Mesodermal cell (in vitro differentiated cells): ENCODE measurements around the gene NXNL1. TPM values are rescaled to one million over a fixed set of nuclear protein-coding genes. Genes with fewer than 3 reads are reported as not detected.
"Not testable (repeated sequence)": the region's sequence is repeated elsewhere in the genome, so short reads cannot be mapped to it uniquely, and the experiment has no call there.

Experiments
- H3K27ac ChIP-seq: 2 replicates; pipeline ENCODE4 v1.7.0; 2013; ENCODE audit warnings: mild to moderate bottlenecking, low read depth, low read length, moderate library complexity; ENCODE audit not compliant: severe bottlenecking
- H3K36me3 ChIP-seq: 2 replicates; pipeline ENCODE4 v1.7.1; 2013; ENCODE audit warnings: mild to moderate bottlenecking, low read length, moderate library complexity; ENCODE audit not compliant: control insufficient read depth, insufficient read depth
- H3K4me1 ChIP-seq: one replicate; pipeline ENCODE4 v1.7.1; 2013; ENCODE audit warnings: mild to moderate bottlenecking, low read length; ENCODE audit not compliant: insufficient read depth, control insufficient read depth, poor library complexity, severe bottlenecking
- H3K4me3 ChIP-seq: 2 replicates; pipeline ENCODE4 v1.7.0; 2013; ENCODE audit warnings: low read length, control low read depth, mild to moderate bottlenecking; ENCODE audit not compliant: insufficient read depth, poor library complexity, severe bottlenecking; ENCODE audit errors: extremely low read depth
- H3K9me3 ChIP-seq: 2 replicates; pipeline ENCODE4 v1.7.1; 2013; ENCODE audit warnings: mild to moderate bottlenecking, low read length, moderate library complexity; ENCODE audit not compliant: control insufficient read depth
- WGBS, 2 experiments: methylation state at CpG; one replicate each; pipeline ENCODE4 v1.1.5; 2013; ENCODE audit warnings: missing lambda C conversion rate in 2 of 2; ENCODE audit not compliant: insufficient coverage in 2 of 2; 5-methylcytosine and 5-hydroxymethylcytosine counted together
- polyA plus RNA-seq, 2 experiments: library from polyadenylated mRNA; stranded (reverse); fragments of 50-300 nt; gene quantifications; one replicate each; pipeline ENCODE4 v1.2.3, GENCODE V29; 2013

NXNL1 gene, protein sequence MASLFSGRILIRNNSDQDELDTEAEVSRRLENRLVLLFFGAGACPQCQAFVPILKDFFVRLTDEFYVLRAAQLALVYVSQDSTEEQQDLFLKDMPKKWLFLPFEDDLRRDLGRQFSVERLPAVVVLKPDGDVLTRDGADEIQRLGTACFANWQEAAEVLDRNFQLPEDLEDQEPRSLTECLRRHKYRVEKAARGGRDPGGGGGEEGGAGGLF
- polyA plus RNA-seq (2013, experiment 1 of 2) = not detected
- not detected for polyA plus RNA-seq (2013, experiment 2 of 2)

DNA sequence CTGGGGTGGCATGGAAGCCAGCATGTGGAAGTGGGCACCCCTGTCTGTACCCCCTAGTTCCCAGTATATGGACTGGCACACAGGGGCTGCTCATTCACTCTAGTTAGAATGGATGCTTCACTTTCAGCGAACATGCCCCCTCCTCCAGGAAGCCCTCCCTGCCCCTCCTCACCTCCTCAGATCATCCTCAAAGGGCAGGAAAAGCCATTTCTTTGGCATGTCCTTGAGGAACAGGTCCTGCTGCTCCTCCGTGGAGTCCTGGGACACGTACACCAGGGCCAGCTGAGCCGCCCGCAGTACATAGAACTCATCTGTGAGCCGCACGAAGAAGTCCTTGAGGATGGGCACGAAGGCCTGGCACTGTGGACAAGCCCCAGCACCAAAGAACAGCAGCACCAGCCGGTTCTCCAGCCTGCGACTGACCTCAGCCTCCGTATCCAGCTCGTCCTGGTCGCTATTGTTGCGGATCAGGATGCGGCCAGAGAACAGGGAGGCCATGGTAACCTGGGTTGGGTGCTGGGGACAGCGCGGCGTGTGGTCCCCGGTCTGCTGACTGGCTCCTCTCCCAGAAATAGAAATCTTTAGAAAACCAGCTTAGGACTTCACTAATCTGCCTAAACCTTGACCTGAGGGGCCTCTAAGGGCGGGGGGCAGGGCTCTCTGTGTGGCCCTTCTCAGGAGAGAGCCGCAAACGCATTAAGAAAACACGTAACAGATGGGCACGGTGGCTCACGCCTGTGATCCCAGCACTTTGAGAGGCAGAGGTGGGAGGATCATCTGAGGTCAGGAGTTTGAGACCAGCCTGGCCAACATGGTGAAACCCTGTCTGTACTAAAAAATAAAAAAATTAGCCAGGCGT is at the start of gene NXNL1:
Gene NXNL1, minus strand, starts transcription at position 555 of the 859 bp plus-strand sequence. Its CDS starts 57 bp downstream, at position 498.
- Histone ChIP-seq H3K9me3 (no peaks in the 10 kb centered on the region), H3K4me1 (no peaks in the 10 kb centered on the region), H3K36me3 (no peaks in the 10 kb centered on the region), H3K27ac (no peak within 1 kb of the TSS), H3K4me3 (no peak within 1 kb of the TSS)
- WGBS, 2 experiments = 87 to 91% methylated on average over 25 to 26 of the region's 26 CpGs

DNA sequence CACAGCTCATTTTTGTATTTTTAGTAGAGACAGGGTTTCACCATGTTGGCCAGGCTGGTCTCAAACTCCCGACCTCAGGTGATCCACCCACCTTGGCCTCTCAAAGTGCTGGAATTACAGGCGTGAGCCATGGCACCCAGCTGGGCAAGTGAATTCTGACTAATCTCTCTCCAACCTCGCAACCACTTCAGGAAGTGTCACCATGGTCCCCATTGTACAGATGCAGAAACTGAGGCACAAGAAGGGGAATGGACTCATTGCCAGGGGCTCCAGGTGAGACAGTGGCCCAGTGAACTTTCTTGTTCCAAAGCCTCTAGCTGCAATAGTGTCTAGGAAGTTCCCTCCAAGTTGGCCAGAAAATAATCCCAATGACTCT is 47.8 kb upstream of the NXNL1 start:
- H3K9me3 ChIP-seq, H3K4me1 ChIP-seq, H3K4me3 ChIP-seq: not testable (repeated sequence)
- 93 to 100% methylated on average over 3 of the region's 3 CpGs for WGBS, 2 experiments
- peak overlapping the region; percentile 97 for H3K27ac ChIP-seq
- H3K36me3 ChIP-seq = peaks cover 18% of the 10 kb centered on the region

DNA sequence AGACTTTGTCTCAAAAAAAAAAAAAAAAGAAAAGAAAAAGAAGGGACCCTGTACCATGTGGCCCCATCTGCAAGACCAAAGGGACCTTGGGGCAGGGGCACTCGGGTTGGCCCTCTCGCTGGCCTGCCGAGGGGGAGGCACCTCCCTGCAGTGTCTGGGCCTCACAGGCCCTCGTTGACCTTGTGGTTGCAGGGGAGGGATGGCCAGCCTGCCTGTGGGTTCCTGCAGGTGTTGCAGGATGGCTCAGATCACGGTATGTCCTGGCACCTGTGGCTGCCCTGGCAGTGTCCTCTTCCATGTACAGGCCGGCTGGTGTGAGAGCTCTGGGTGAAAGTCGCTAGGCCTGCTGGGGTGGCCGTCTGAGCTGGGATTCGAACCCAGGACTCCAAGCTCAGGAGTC is 46.0 kb upstream of the NXNL1 start:
- 89 to 90% methylated on average over 8 to 9 of the region's 9 CpGs for WGBS, 2 experiments
- H3K4me1 ChIP-seq = peaks cover 6% of the 10 kb centered on the region
- no peak overlapping the region for H3K27ac ChIP-seq
- peaks cover 12% of the 10 kb centered on the region for H3K36me3 ChIP-seq
- no peaks in the 10 kb centered on the region for H3K9me3 ChIP-seq
- H3K4me3 ChIP-seq = no peak overlapping the region

GRCh38 chr19:17505223-17505622 is 44.5 kb upstream of the NXNL1 start:
- Histone ChIP-seq H3K4me1 (peaks cover 7% of the 10 kb centered on the region), H3K9me3 (no peaks in the 10 kb centered on the region), H3K27ac (no peak overlapping the region), H3K4me3 (no peak overlapping the region), H3K36me3 (peaks cover 23% of the 10 kb centered on the region)
- WGBS, 2 experiments = 82 to 87% methylated on average over 10 of the region's 10 CpGs

- H3K4me1 ChIP-seq = peaks cover 12% of the 10 kb centered on the region
- 94 to 96% methylated on average over 13 of the region's 13 CpGs for WGBS, 2 experiments
Observed at GRCh38 chr19:17504456-17504855, 43.7 kb upstream of the NXNL1 start.

DNA sequence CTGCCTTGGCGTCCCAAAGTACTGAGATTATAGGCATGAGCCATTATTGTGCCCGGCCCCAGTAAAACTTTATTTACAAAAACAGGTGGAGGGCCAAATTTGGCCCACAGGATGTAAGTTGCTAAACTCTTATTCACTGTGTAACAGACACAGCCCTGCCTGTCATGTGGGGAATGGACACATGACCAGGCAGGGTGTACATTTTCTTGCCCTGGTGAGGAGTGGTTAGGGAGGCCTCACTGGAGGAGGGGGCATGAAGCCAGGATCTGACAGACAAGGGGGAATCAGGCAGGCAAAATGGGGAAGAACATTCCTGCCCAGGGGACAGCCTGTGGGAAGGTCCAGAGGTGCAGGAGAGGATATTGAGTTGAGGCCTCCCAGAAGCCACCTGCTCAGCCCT is 43.3 kb upstream of the NXNL1 start:
- H3K9me3 ChIP-seq = no peaks in the 10 kb centered on the region
- 96 to 97% methylated on average over 2 of the region's 2 CpGs for WGBS, 2 experiments
- no peak overlapping the region for H3K27ac ChIP-seq
- no peak overlapping the region for H3K4me3 ChIP-seq
- H3K4me1 ChIP-seq = peaks cover 12% of the 10 kb centered on the region
- H3K36me3 ChIP-seq = peaks cover 22% of the 10 kb centered on the region

More at GRCh38 chr19:17504456-17504855, 43.7 kb upstream of the NXNL1 start:
- H3K27ac ChIP-seq = no peak overlapping the region
- H3K36me3 ChIP-seq = peaks cover 25% of the 10 kb centered on the region
- H3K4me3 ChIP-seq = no peak overlapping the region
- H3K9me3 ChIP-seq = no peaks in the 10 kb centered on the region

DNA sequence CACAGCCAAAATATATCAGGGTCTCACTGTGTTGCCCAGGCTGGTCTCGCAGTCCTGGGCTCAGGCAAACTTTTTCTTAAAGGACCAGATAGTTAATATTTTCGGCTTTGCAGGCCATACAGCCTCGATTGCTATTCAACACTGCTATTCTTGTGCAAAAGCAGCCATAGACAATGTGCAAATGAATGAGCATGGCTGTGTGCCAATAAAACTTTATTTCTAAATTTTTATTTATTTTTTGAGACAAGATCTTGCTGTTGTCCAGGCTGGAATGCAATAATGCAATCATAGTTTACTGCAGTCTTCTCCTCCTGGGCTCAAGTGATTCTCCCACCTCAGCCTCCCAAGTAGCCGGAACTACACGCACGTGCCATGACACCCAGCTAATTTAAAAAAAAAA is 42.5 kb upstream of the NXNL1 start:
- WGBS, 2 experiments = 92 to 94% methylated on average over 5 to 6 of the region's 6 CpGs
- Histone ChIP-seq H3K4me1 (peaks cover 12% of the 10 kb centered on the region), H3K9me3 (no peaks in the 10 kb centered on the region), H3K27ac (no peak overlapping the region), H3K36me3 (peaks cover 18% of the 10 kb centered on the region), H3K4me3 (no peak overlapping the region)

- H3K27ac ChIP-seq = peak overlapping the region; percentile 12
- 94% methylated on average over 25 of the region's 27 CpGs for WGBS, 2 experiments
- peaks cover 6% of the 10 kb centered on the region for H3K4me1 ChIP-seq
- H3K4me3 ChIP-seq = no peak overlapping the region
- H3K9me3 ChIP-seq = no peaks in the 10 kb centered on the region
- peaks cover 13% of the 10 kb centered on the region for H3K36me3 ChIP-seq
Observed at GRCh38 chr19:17500447-17501198, 39.9 kb upstream of the NXNL1 start.

- WGBS, 2 experiments = 79 to 82% methylated on average over 20 to 21 of the region's 21 CpGs
- Histone ChIP-seq H3K27ac (peak overlapping the region; percentile 12), H3K36me3 (peaks cover 13% of the 10 kb centered on the region), H3K4me1 (peaks cover 6% of the 10 kb centered on the region), H3K4me3 (no peak overlapping the region), H3K9me3 (no peaks in the 10 kb centered on the region)
Observed at GRCh38 chr19:17499648-17500446, 39.1 kb upstream of the NXNL1 start.

DNA sequence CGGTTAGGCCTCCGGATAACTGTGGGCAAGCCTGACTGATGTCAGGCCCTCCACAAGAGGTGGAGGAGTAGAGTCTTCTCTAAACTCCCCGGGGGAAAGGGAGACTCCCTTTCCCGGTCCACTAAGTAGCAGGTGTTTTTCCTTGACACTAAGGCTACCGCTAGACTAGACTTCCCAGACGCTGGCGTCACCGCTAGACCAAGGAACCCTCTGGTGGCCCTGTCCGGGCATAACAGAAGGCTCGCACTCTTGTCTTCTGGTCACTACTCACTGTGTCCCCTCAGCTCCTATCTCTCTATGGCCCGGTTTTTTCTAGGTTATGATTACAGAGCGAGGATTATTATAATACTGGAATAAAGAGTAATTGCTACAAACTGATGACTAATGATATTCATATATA is 38.3 kb upstream of the NXNL1 start:
- not testable (repeated sequence) for H3K9me3 ChIP-seq, H3K4me1 ChIP-seq, H3K27ac ChIP-seq, H3K4me3 ChIP-seq
- WGBS, 2 experiments = 76 to 79% methylated on average over 7 to 8 of the region's 12 CpGs
- peaks cover 13% of the 10 kb centered on the region for H3K36me3 ChIP-seq
